Transverse colon (tissue), 4 donors: ENCODE results near the gene ATP1B1.

Source experiments
- EP300 ChIP-seq: sonication (generic); formaldehyde crosslinking; IDR thresholded peaks from one replicate; pipeline ENCODE4 v1.6.1; 2017; ENCODE audit warnings: antibody characterized with exemption, low read depth
- POLR2A ChIP-seq: fragments of 450-650 bp; IDR thresholded peaks from one replicate; pipeline ENCODE4 v1.6.1; 2016; ENCODE audit warnings: antibody characterized with exemption, mild to moderate bottlenecking, moderate library complexity
- POLR2AphosphoS5 ChIP-seq, 3 donors: sonication (generic); formaldehyde crosslinking; IDR thresholded peaks; one replicate each; pipeline ENCODE4 v1.6.1; 2016; ENCODE audit warnings: antibody characterized with exemption in 3 of 3
- TF ChIP-seq, protein P1 (sequence below), 5 experiments: fragments of 200-600 bp in 3 of 5; fragments of 450-650 bp in 2 of 5; sonication (generic) in 3 of 5; IDR thresholded peaks; 1 replicate in 2 of 5; 2 replicates in 3 of 5; pipeline ENCODE4 v1.5.1; 2016 to 2017; ENCODE audit warnings: antibody characterized with exemption in 5 of 5, inconsistent platforms in 3 of 5, mild to moderate bottlenecking in 2 of 5, moderate library complexity in 1 of 5

- TF ChIP-seq POLR2A: no peak
- TF ChIP-seq, protein P1, sequence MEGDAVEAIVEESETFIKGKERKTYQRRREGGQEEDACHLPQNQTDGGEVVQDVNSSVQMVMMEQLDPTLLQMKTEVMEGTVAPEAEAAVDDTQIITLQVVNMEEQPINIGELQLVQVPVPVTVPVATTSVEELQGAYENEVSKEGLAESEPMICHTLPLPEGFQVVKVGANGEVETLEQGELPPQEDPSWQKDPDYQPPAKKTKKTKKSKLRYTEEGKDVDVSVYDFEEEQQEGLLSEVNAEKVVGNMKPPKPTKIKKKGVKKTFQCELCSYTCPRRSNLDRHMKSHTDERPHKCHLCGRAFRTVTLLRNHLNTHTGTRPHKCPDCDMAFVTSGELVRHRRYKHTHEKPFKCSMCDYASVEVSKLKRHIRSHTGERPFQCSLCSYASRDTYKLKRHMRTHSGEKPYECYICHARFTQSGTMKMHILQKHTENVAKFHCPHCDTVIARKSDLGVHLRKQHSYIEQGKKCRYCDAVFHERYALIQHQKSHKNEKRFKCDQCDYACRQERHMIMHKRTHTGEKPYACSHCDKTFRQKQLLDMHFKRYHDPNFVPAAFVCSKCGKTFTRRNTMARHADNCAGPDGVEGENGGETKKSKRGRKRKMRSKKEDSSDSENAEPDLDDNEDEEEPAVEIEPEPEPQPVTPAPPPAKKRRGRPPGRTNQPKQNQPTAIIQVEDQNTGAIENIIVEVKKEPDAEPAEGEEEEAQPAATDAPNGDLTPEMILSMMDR (IDR thresholded peaks at IDR 0.05): no peak
- TF ChIP-seq POLR2AphosphoS5 (IDR thresholded peaks at IDR 0.05): no peak
- no peak for TF ChIP-seq EP300
Observed at GRCh38 chr1:169060919-169061639, 45.4 kb upstream of the ATP1B1 start.
